Activated naive CD8-positive, alpha-beta T cell treated with anti-CD3 and anti-CD28 coated beads, Interleukin-2, amount 10 ng/mL, durations not matched to agents 7 days and 5 days (primary cell): ENCODE data around the gene PLPP2. TPM values are rescaled to one million over a fixed set of nuclear protein-coding genes. Genes with fewer than 3 reads are reported as not detected.
"Not testable (repeated sequence)": the region's sequence is repeated elsewhere in the genome, so short reads cannot be mapped to it uniquely, and the experiment has no call there.

Experiments used
- ATAC-seq: fragments of 150-1000 bp; cut with Tn5 transposase; one replicate; pipeline ENCODE4 v1.10.0; 2021; ENCODE audit warnings: low read depth, moderate library complexity
- POLR2A ChIA-PET: fragments of 350-600 bp; sonication (Branson Sonifier 250); formaldehyde crosslinking; loops from one replicate; lab custom pipeline; 2021; ENCODE audit warnings: antibody characterized with exemption; lab: Charles Lee
- DNase-seq: peaks from one replicate; pipeline ENCODE4 v3.0.0; 2021
- H3K27ac Mint-ChIP-seq: one replicate; pipeline ENCODE4 v1.8.0; 2022; ENCODE audit warnings: mild to moderate bottlenecking, mixed read lengths
- H3K27me3 Mint-ChIP-seq: one replicate; pipeline ENCODE4 v1.8.0; 2022; ENCODE audit warnings: mild to moderate bottlenecking, moderate library complexity, mixed read lengths
- H3K36me3 Mint-ChIP-seq: one replicate; pipeline ENCODE4 v1.8.0; 2021; ENCODE audit warnings: mild to moderate bottlenecking, mixed read lengths
- H3K4me1 Mint-ChIP-seq: one replicate; pipeline ENCODE4 v1.8.0; 2021; ENCODE audit warnings: mixed read lengths
- H3K4me3 Mint-ChIP-seq: one replicate; pipeline ENCODE4 v1.8.0; 2022; ENCODE audit warnings: mild to moderate bottlenecking, moderate library complexity, mixed read lengths
- H3K9me3 Mint-ChIP-seq: one replicate; pipeline ENCODE4 v1.8.0; 2021; ENCODE audit warnings: mixed read lengths
- total RNA-seq, 2 experiments: library from RNA; stranded (reverse); gene quantifications; one replicate each; pipeline ENCODE4 v1.2.3, GENCODE V29; 2021

The PLPP2 gene
- total RNA-seq, 2 experiments from 2014 or later, result not detected

- no peak for ATAC-seq
These were observed 10.6 kb downstream of the PLPP2 start for GRCh38 chr19:280541-281009.

DNA sequence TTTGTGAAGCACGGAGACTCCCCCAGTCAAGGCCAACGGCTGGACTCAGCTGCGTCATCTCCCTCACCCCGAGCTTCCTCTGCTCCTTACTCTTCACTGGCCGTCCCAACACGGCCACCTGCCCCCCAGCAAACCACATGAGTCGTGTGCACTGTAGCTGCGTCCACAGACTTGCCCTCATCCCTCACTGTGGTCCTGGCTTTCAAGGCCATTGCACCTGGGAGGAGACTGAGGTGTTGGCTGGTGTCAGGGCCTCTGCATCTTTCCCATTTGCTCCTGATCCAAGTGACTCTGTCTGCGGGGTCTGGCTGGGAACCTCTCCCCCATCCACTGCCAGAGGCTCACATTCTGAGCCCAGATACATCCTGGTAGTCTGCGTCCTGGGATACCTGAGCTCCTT, 11.5 kb downstream of the PLPP2 start:
- Mint-ChIP-seq H3K27me3 (peaks cover 7% of the 10 kb centered on the region), H3K9me3 (no peaks in the 10 kb centered on the region), H3K4me1 (no peaks in the 10 kb centered on the region), H3K36me3 (no peaks in the 10 kb centered on the region), H3K4me3 (no peak overlapping the region), H3K27ac (no peak overlapping the region)
- POLR2A ChIA-PET, result no interaction called here
- no peak for DNase-seq
- no peak for ATAC-seq

More at GRCh38 chr19:280541-281009, 10.6 kb downstream of the PLPP2 start:
- DNase-seq, result no peak
- H3K36me3 Mint-ChIP-seq, result no peaks in the 10 kb centered on the region
- H3K4me3 Mint-ChIP-seq, result no peak overlapping the region
- no peaks in the 10 kb centered on the region for H3K9me3 Mint-ChIP-seq
- peaks cover 7% of the 10 kb centered on the region for H3K27me3 Mint-ChIP-seq
- POLR2A ChIA-PET, result no interaction called here
- H3K27ac Mint-ChIP-seq, result no peak overlapping the region
- H3K4me1 Mint-ChIP-seq, result no peaks in the 10 kb centered on the region

DNA sequence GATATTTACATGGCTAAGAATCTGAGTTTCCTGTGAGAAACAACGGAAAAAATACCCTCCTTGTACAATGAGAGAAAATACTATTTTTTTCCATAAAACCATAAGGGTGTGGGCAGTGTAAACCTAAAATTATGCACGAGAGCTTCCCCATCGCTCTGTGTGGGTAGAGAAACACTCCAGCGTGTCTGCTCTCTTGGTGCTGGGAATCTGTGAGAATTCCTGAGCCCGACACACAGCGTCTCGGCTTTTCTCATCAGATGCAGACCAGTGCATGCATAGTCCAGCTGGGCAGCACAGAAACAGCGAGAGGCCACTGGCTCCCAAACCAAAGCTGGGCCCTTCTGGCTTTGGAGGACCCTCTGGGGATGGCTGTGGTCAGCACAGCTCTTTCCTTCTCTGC, 12.0 kb downstream of the PLPP2 start:
- POLR2A ChIA-PET, result no interaction called here
- no peaks in the 10 kb centered on the region for H3K9me3 Mint-ChIP-seq
- H3K4me1 Mint-ChIP-seq, result no peaks in the 10 kb centered on the region
- no peaks in the 10 kb centered on the region for H3K36me3 Mint-ChIP-seq
- DNase-seq (no peak), ATAC-seq (no peak)
- H3K27ac Mint-ChIP-seq, result no peak overlapping the region
- no peak overlapping the region for H3K4me3 Mint-ChIP-seq
- peaks cover 10% of the 10 kb centered on the region for H3K27me3 Mint-ChIP-seq

GRCh38 chr19:277581-278165, 13.5 kb downstream of the PLPP2 start:
- peaks cover 13% of the 10 kb centered on the region for H3K27me3 Mint-ChIP-seq
- ATAC-seq, result no peak
- no peaks in the 10 kb centered on the region for H3K9me3 Mint-ChIP-seq
- DNase-seq, result no peak
- no peak overlapping the region for H3K4me3 Mint-ChIP-seq
- POLR2A ChIA-PET, result no interaction called here
- H3K4me1 Mint-ChIP-seq, result no peaks in the 10 kb centered on the region
- no peak overlapping the region for H3K27ac Mint-ChIP-seq
- no peaks in the 10 kb centered on the region for H3K36me3 Mint-ChIP-seq

GRCh38 chr19:277131-277530, 14.1 kb downstream of the PLPP2 start:
- H3K36me3 Mint-ChIP-seq, result no peaks in the 10 kb centered on the region
- H3K27me3 Mint-ChIP-seq, result peaks cover 14% of the 10 kb centered on the region
- POLR2A ChIA-PET, result no interaction called here
- ATAC-seq (no peak), DNase-seq (no peak)
- H3K27ac Mint-ChIP-seq, result no peak overlapping the region
- no peak overlapping the region for H3K4me3 Mint-ChIP-seq
- H3K9me3 Mint-ChIP-seq, result no peaks in the 10 kb centered on the region
- H3K4me1 Mint-ChIP-seq, result no peaks in the 10 kb centered on the region

GRCh38 chr19:275958-276646, 15.1 kb downstream of the PLPP2 start:
- H3K27me3 Mint-ChIP-seq, result peaks cover 20% of the 10 kb centered on the region
- no peaks in the 10 kb centered on the region for H3K9me3 Mint-ChIP-seq
- ATAC-seq, result no peak
- no peaks in the 10 kb centered on the region for H3K4me1 Mint-ChIP-seq
- no peaks in the 10 kb centered on the region for H3K36me3 Mint-ChIP-seq
- no peak overlapping the region for H3K4me3 Mint-ChIP-seq
- no peak overlapping the region for H3K27ac Mint-ChIP-seq
- POLR2A ChIA-PET, result no interaction called here
- no peak for DNase-seq

DNA sequence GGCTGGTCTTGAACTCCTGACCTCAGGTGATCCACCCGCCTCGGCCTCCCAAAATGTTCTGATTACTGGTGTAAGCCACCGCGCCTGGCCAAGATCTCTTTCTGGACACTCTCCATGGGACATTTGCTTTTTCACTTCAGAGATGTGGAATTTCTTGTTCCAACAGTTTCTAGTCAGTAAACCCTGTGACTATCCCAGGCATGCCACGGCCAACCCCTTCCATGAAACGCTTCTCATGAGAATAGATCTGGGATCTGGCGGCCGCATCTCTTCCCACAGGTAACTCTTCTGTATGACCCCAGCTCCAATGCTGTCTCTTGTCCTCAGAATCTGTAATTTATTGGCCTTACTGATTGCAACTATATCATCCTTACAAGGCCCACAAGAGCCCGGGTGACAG, 16.2 kb downstream of the PLPP2 start:
- Mint-ChIP-seq H3K36me3 (no peaks in the 10 kb centered on the region), H3K27ac (no peak overlapping the region), H3K4me3 (no peak overlapping the region), H3K27me3 (peaks cover 20% of the 10 kb centered on the region), H3K4me1 (no peaks in the 10 kb centered on the region), H3K9me3 (no peaks in the 10 kb centered on the region)
- no peak for DNase-seq
- POLR2A ChIA-PET, result no interaction called here
- ATAC-seq, result no peak

DNA sequence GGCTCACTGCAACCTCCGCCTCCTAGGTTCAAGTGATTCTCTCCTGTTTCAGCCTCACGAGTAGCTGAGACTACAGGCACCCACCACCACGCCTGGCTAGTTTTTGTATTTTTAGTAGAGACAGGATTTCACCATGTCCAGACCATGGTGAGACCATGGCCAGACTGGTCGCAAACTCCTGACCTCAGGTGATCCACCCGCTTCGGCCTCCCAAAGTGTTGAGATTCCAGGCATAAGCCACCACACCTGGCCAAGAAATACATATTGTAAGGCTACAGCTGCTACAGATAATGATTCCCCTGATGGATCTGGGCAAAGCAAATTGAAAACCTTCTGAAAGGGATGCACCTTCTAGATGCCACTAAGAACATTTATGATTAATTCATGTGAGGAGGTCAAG, 17.8 kb downstream of the PLPP2 start:
- Mint-ChIP-seq H3K36me3 (no peaks in the 10 kb centered on the region), H3K9me3 (no peaks in the 10 kb centered on the region), H3K27me3 (peaks cover 30% of the 10 kb centered on the region), H3K4me3 (no peak overlapping the region), H3K27ac (no peak overlapping the region), H3K4me1 (no peaks in the 10 kb centered on the region)
- DNase-seq (no peak), ATAC-seq (no peak)
- POLR2A ChIA-PET, result no interaction called here

GRCh38 chr19:271856-272255, 19.3 kb downstream of the PLPP2 start:
- no peaks in the 10 kb centered on the region for H3K9me3 Mint-ChIP-seq
- H3K36me3 Mint-ChIP-seq, result no peaks in the 10 kb centered on the region
- H3K4me3 Mint-ChIP-seq, result no peak overlapping the region
- POLR2A ChIA-PET, result no interaction called here
- H3K27ac Mint-ChIP-seq, result no peak overlapping the region
- ATAC-seq (no peak), DNase-seq (no peak)
- H3K4me1 Mint-ChIP-seq, result peaks cover 7% of the 10 kb centered on the region
- H3K27me3 Mint-ChIP-seq, result peaks cover 37% of the 10 kb centered on the region

DNA sequence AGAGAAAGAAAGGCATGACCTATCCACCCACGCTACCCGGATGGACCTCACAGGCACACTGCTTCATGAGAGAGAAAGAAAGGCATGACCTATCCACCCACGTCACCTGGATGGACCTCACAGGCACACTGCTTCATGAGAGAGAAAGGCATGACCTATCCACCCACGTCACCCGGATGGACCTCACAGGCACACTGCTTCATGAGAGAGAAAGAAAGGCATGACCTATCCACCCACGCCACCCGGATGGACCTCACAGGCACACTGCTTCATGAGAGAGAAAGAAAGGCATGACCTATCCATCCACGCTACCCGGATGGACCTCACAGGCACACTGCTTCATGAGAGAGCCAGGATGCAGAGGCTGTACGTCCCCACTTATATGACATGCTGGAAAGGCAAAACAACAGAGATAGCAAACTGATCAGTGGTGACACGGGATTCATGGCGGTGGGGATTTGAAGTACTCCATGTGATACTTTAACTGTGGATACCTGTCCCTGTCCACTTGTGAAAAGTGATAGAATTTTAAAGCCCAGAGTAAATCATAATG, 20.4 kb downstream of the PLPP2 start:
- H3K4me1 Mint-ChIP-seq, POLR2A ChIA-PET, H3K9me3 Mint-ChIP-seq, DNase-seq, H3K27ac Mint-ChIP-seq, H3K4me3 Mint-ChIP-seq, ATAC-seq, H3K36me3 Mint-ChIP-seq: not testable (repeated sequence)
- H3K27me3 Mint-ChIP-seq, result peaks cover 45% of the 10 kb centered on the region

DNA sequence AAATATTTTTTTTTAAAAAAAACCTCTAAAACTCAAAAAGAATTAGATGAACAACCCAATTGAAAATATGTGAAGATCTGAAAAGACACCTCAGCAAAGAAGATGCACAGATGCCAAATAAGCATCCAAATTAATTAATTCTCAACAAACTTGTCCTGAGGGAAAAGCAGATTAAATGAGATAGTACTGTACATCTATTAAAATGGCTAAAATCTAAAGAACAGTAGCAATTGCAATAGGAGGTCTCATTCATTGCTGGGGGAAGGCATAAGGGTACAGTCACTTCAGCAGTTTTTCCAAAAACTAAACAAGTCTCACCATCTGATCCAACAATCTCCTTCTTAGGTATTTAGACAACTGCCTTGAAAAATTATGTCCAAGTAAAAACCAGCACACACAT, 22.0 kb downstream of the PLPP2 start:
- DNase-seq, result no peak
- no peak for ATAC-seq
- peaks cover 56% of the 10 kb centered on the region for H3K27me3 Mint-ChIP-seq
- peaks cover 10% of the 10 kb centered on the region for H3K4me1 Mint-ChIP-seq
- H3K36me3 Mint-ChIP-seq, result no peaks in the 10 kb centered on the region
- no peak overlapping the region for H3K4me3 Mint-ChIP-seq
- H3K27ac Mint-ChIP-seq, result no peak overlapping the region
- H3K9me3 Mint-ChIP-seq, result no peaks in the 10 kb centered on the region
- POLR2A ChIA-PET, result no interaction called here

DNA sequence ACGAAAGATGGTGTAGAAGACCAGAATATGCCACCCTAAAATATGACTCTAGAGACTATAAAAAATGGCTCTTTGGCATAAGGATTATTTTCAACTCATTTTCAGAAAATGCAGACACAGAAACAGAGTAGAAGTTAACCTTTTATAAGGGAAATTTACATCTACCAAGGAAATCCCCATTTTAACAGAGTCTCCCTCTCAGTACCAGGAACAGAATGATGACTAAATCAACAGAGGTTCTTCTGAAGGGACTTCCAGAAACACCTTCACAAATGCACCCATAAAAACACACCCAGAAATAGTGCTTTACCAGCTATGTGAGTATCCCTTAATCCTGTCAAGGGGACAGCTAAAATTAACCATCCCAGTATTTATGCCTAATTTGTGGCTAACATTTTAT, 29.1 kb downstream of the PLPP2 start:
- POLR2A ChIA-PET, result no interaction called here
- Mint-ChIP-seq H3K4me3 (no peak overlapping the region), H3K9me3 (no peaks in the 10 kb centered on the region), H3K36me3 (no peaks in the 10 kb centered on the region), H3K27me3 (peaks cover 35% of the 10 kb centered on the region), H3K27ac (no peak overlapping the region), H3K4me1 (peaks cover 6% of the 10 kb centered on the region)
- ATAC-seq (no peak), DNase-seq (no peak)

- H3K27ac Mint-ChIP-seq, ATAC-seq, DNase-seq, H3K4me1 Mint-ChIP-seq, H3K9me3 Mint-ChIP-seq, POLR2A ChIA-PET, H3K4me3 Mint-ChIP-seq, H3K36me3 Mint-ChIP-seq: not testable (repeated sequence)
- H3K27me3 Mint-ChIP-seq, result peaks cover 19% of the 10 kb centered on the region
These were observed 34.4 kb downstream of the PLPP2 start for GRCh38 chr19:256804-257203.
